Small intestine (tissue), 7 donors: Measurements from ENCODE around the gene MATR3. TPM values are rescaled to one million over a fixed set of nuclear protein-coding genes. Genes with fewer than 3 reads are reported as not detected.
A peak's percentile ranks its signal among the peaks of the same experiment; 100 is the strongest.

ENCODE experiments used
- DNase-seq, 2 donors: peaks; one replicate each; pipeline versions ENCODE4 v3.0.0 to v3.0.0-alpha.2; 2013
- FAIRE-seq: peaks from 2 replicates; lab custom pipeline; 2012; peaks lifted over from hg19 to GRCh38; lab: Jason Lieb, UNC
- H3K27ac ChIP-seq, 3 donors: one replicate each; pipeline ENCODE4 v1.5.1; 2013; ENCODE audit warnings: low read length in 2 of 3, mild to moderate bottlenecking in 2 of 3, control low read depth in 1 of 3, inconsistent platforms in 1 of 3, low read depth in 1 of 3, moderate library complexity in 1 of 3
- H3K27me3 ChIP-seq, 3 donors: one replicate each; pipeline ENCODE4 v1.6.1; 2013; ENCODE audit warnings: low read length in 3 of 3, inconsistent platforms in 1 of 3; ENCODE audit not compliant: control insufficient read depth in 3 of 3, insufficient read depth in 3 of 3
- H3K36me3 ChIP-seq, 3 donors: one replicate each; pipeline ENCODE4 v1.6.1; 2013; ENCODE audit warnings: low read length in 3 of 3, inconsistent platforms in 1 of 3, low read depth in 1 of 3, mild to moderate bottlenecking in 1 of 3, moderate library complexity in 1 of 3; ENCODE audit not compliant: control insufficient read depth in 3 of 3, insufficient read depth in 2 of 3
- H3K4me1 ChIP-seq, 3 donors: one replicate each; pipeline ENCODE4 v1.6.1; 2013; ENCODE audit warnings: low read length in 2 of 3, inconsistent platforms in 1 of 3, low read depth in 1 of 3, mild to moderate bottlenecking in 1 of 3, moderate library complexity in 1 of 3; ENCODE audit not compliant: control insufficient read depth in 3 of 3, insufficient read depth in 2 of 3
- H3K4me3 ChIP-seq, 3 donors: one replicate each; pipeline ENCODE4 v1.5.1; 2013; ENCODE audit warnings: low read length in 3 of 3, control low read depth in 1 of 3, inconsistent platforms in 1 of 3, low read depth in 1 of 3, mild to moderate bottlenecking in 1 of 3, moderate library complexity in 1 of 3
- H3K9me3 ChIP-seq, 2 donors: one replicate each; pipeline ENCODE4 v1.6.1; 2013; ENCODE audit warnings: low read depth in 1 of 2, low read length in 1 of 2; ENCODE audit not compliant: control insufficient read depth in 2 of 2, insufficient read depth in 1 of 2
- WGBS, 3 donors: extraction: QIAGEN DNeasy Blood & Tissue Kit; methylation state at CpG; one replicate each; pipeline ENCODE4 v1.1.7; 2013; 5-methylcytosine and 5-hydroxymethylcytosine counted together
- polyA plus RNA-seq, 4 donors: library from polyadenylated mRNA; stranded (reverse) in 3 of 4; unstranded in 1 of 4; fragments of 200-250 nt in 3 of 4; fragments of 120-200 nt in 1 of 4; gene quantifications; one replicate each; pipeline versions ENCODE4 v1.2.1 to v1.2.3, GENCODE V29; 2013
- donor health status: healthy with polysubstance abuse.
- donor health status: control.
- donor health status: control.
- donor health status: Bipolar disorder and iron deficiency.
- donor health status: healthy.

Gene MATR3
- polyA plus RNA-seq, 4 donors = 63.1 to 283 (median 100) TPM

DNA sequence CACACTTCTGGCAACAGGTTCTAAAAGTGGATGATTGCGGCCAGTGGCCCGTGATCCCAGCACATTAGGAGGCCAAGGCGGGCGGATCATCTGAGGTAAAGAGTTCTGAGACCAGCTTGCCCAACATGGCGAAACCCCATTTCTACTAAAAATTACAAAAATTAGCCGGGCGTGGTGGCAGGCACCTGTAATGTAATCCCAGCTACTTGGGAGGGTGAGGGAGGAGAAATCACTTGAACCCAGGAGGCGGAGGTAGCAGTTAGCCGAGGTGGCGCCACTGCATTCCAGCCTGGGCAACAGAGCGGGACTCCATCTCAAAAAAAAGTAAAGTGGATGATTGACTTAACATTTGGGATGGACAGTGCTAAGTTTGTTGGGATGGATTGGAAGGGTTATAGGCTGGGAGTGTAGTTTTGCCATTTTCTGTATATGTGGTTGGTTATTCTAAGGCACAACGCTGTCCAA, 3.4 kb downstream of the MATR3 start:
- Histone ChIP-seq H3K4me3 (no peak overlapping the region), H3K36me3 (peaks cover 0 to 6% (median 0%) of the 10 kb centered on the region in 3 donors), H3K9me3 (no peaks in the 10 kb centered on the region), H3K4me1 (peaks cover 0 to 30% (median 18%) of the 10 kb centered on the region in 3 donors), H3K27me3 (no peaks in the 10 kb centered on the region), H3K27ac (no peak overlapping the region)
- 69 to 73% (median 73%) methylated on average over 12 of the region's 12 CpGs for WGBS, 3 donors
- DNase-seq (no peak), FAIRE-seq (no peak)

DNA sequence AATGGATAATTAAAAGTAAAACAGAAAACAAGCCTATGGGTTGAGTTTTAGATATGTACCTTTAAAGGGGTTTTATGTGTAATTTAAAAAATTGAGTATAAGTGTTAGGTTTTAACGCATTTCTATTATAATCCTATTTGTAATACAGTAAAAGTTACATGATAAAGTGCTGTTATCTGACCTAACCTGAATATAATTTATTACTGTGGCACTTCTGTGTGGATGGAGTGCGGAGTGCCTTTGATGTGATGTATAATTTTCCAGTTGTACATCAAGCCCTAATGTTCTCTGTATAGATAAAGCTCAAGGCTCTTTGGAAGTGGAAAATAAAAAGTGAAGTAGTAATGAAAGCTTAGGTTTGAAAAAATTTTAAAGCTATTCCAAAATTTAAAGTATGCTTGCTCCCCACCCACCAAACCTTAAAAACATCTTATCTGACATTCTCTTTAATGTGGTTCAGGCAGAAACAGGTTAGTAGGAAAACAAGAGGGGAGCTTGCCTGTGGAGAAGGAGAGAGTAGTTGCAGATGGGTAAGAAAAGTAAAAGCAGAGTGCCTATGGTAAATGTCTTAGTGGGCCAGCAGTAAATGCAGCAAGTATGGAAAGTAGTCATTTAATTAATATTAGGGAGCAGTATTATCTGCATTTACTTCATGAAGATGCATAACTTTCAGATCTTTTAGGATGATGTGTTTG, 4.0 kb downstream of the MATR3 start:
- WGBS, 3 donors = 13 to 62% (median 29%) methylated on average over 2 of the region's 2 CpGs
- Histone ChIP-seq H3K27ac (no peak overlapping the region), H3K4me3 (no peak overlapping the region), H3K9me3 (no peaks in the 10 kb centered on the region), H3K27me3 (no peaks in the 10 kb centered on the region), H3K36me3 (peaks cover 0 to 9% (median 0%) of the 10 kb centered on the region in 3 donors), H3K4me1 (peaks cover 0 to 30% (median 18%) of the 10 kb centered on the region in 3 donors)
- DNase-seq (peak in 1 of 2 donors; percentile 14), FAIRE-seq (no peak)

DNA sequence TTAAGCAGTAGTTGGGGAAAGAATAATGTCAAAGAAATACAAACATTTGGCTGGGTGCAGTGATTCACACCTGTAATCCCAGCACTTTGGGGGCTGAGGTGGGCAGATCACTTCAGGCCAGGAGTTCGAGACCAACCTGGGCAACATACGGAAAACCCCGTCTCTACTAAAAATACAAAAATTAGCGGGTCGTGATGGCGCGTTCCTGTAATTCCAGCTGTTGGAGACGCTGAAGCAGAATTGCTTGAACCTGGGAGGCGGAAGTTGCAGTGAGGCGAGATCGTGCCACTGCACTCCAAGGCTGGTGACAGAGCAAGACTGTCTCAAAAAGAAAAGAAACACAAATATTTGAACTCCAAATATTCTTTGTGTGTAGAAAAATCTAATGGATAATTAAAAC, 4.7 kb downstream of the MATR3 start:
- Histone ChIP-seq H3K27me3 (no peaks in the 10 kb centered on the region), H3K4me1 (peaks cover 0 to 30% (median 14%) of the 10 kb centered on the region in 3 donors), H3K4me3 (no peak overlapping the region), H3K36me3 (peaks cover 0 to 9% (median 0%) of the 10 kb centered on the region in 3 donors), H3K27ac (peak overlapping the region in 1 of 3 donors; percentile 27), H3K9me3 (no peaks in the 10 kb centered on the region)
- FAIRE-seq (no peak), DNase-seq (no peak)
- 39 to 56% (median 40%) methylated on average over 11 of the region's 11 CpGs for WGBS, 3 donors

DNA sequence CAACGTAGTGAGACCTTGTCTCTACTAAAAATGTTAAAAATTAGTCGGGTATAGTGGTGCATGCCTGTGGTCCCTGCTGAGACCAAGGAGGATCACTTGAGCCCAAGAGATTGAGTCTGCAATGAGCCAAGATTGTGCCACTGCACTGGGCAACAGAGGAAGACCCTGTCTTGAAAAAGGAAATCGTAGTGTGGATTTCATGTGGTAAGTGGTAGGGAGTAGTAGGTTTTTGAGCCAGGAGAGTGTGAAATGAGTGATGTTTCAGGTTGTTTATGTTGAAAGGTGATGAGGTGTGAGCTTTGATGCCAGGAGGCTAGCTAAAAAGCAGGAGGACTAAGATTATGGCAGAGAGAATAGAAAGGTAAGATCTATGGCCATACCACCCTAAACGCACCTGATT, 5.9 kb downstream of the MATR3 start:
- DNase-seq = no peak
- Histone ChIP-seq H3K4me3 (no peak overlapping the region), H3K27ac (no peak overlapping the region), H3K4me1 (peaks cover 0 to 30% (median 14%) of the 10 kb centered on the region in 3 donors), H3K27me3 (no peaks in the 10 kb centered on the region), H3K9me3 (no peaks in the 10 kb centered on the region), H3K36me3 (peaks cover 0 to 12% (median 0%) of the 10 kb centered on the region in 3 donors)
- no peak for FAIRE-seq
- WGBS, 3 donors = 36 to 46% (median 45%) methylated on average over 4 of the region's 4 CpGs

DNA sequence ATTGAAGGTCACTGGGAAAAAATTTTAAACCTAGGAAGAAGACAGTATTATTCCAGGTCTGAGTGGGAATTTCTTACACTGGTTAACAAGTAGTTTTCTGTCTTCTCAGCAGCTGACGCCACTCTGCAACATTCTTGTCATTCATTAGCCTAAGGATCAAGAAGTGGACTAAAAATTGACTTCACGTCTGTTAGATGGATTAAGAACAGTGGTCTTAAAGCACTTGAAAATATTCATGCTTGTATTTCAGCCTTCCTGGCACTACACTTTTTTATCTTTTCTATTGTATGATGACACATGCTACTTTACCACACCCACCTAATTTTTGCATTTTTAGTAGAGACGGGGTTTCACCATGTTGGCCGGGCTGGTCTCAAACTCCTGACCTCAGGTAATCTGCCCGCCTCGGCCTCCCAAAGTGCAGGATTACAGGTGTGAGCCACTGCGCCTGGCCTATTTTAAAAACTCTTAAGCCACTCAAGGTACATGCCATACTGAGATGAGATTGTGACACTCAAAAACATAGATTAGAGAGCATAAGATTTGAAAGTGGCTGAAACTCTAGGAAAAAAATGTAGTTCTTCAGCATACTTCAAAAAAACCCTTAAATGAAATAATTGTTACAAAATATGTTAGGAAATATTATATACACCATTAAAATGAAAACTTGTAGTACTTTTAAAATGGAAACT, 8.4 kb downstream of the MATR3 start:
- WGBS, 3 donors = 55 to 60% (median 58%) methylated on average over 7 of the region's 7 CpGs
- no peak for DNase-seq
- no peak for FAIRE-seq
- Histone ChIP-seq H3K36me3 (peaks cover 0 to 8% (median 0%) of the 10 kb centered on the region in 3 donors), H3K27ac (no peak overlapping the region), H3K9me3 (no peaks in the 10 kb centered on the region), H3K4me3 (no peak overlapping the region), H3K27me3 (no peaks in the 10 kb centered on the region), H3K4me1 (peaks cover 0 to 24% (median 5%) of the 10 kb centered on the region in 3 donors)

DNA sequence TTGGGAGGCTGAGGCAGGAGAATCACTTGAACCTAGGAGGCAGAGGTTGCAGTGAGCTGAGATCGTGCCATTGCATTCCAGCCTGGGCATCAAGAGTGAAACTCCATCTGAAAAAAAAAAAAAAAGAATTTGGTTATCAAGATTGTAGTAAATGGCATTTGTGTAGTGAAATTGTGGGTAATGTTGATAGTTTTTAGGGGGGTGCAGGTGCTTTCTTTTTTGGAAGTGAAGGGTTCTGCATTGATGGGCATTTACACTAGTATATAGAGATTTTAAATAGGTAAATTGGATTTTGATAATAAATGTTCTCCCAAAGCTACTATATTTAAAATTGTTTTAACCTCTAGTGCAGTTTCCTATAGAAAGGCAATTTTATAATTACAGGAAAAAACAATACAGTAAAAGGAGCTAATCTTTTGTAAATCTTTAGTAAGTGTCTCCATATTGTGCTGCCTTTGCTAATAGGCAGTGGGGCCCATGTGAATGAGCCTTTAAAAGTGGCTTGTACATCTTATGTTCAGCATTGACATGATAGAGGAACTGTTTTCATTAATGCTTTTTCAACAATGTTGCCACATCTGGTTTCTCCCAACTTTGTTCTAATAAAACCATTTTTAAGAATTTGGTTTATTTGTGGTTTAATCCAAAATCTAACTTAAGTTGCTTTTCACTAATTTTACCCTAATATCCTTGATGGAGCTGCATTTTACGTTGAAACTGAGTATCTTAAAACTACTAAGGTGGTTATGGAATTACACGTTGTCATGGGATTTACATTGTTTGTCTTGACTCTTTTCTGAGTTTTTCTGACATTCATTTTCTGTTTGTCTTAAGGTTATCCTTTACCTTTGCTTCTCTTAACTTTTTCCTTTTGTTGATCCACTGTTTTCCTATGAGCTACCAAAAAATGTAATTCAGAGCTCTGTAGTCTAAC, 11.1 kb downstream of the MATR3 start:
- 30 to 39% (median 32%) methylated on average over 3 of the region's 3 CpGs for WGBS, 3 donors
- Histone ChIP-seq H3K4me3 (no peak overlapping the region), H3K36me3 (peaks cover 0 to 8% (median 0%) of the 10 kb centered on the region in 3 donors), H3K27me3 (no peaks in the 10 kb centered on the region), H3K9me3 (no peaks in the 10 kb centered on the region), H3K27ac (no peak overlapping the region), H3K4me1 (peaks cover 0 to 7% (median 0%) of the 10 kb centered on the region in 3 donors)
- FAIRE-seq = no peak
- no peak for DNase-seq

DNA sequence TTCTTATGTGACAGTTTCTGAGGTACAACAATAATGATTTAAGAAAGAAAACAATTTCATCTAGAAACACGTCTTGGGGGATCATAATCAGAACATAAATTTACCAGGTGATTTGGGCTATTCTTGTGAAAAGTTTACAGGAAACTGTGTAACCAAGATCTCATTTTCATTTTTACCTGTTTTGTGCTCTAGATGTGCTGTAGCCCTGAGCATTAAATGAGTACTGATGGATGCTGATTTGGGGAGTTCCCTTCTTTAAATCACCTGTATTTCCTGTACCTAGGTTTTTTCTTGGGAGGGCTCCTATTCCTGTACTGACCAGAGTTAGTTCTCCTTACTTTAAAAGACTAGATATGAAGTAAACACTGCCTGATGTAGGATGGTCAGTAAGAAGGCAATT, 12.7 kb downstream of the MATR3 start:
- H3K27me3 ChIP-seq = no peaks in the 10 kb centered on the region
- peaks cover 0 to 8% (median 0%) of the 10 kb centered on the region in 3 donors for H3K36me3 ChIP-seq
- H3K27ac ChIP-seq = no peak overlapping the region
- FAIRE-seq (no peak), DNase-seq (no peak)
- 19 to 24% (median 23%) methylated on average over 1 of the region's 1 CpG for WGBS, 3 donors
- peaks cover 0 to 6% (median 0%) of the 10 kb centered on the region in 3 donors for H3K4me1 ChIP-seq
- no peaks in the 10 kb centered on the region for H3K9me3 ChIP-seq
- no peak overlapping the region for H3K4me3 ChIP-seq
